Measurements from ENCODE around the gene GPS2. TPM values are rescaled to one million over a fixed set of nuclear protein-coding genes. Genes with fewer than 3 reads are reported as not detected.

Gene GPS2
- total RNA-seq, 4 donors from 2014 or later: 34.0 to 68.3 (median 43.9) TPM

- intact Hi-C loops (cut with DNase I; ENCODE audit: low total_unique reads): no loop called here
- Histone ChIP-seq H3K4me1 (no peaks in the 10 kb centered on the region), H3K4me3 (no peak overlapping the region), H3K27me3 (no peaks in the 10 kb centered on the region), H3K27ac (no peak overlapping the region), H3K9me3 (no peaks in the 10 kb centered on the region), H3K36me3 (no peaks in the 10 kb centered on the region)
- no peak for DNase-seq
- no peak for TF ChIP-seq CTCF (IDR thresholded peaks at IDR 0.05)
- no peak for TF ChIP-seq POLR2A (IDR thresholded peaks at IDR 0.05)
These were observed 7.5 kb upstream of the GPS2 start for GRCh38 chr17:7322520-7323194.

- no peaks in the 10 kb centered on the region for H3K9me3 ChIP-seq
- H3K27ac ChIP-seq: no peak overlapping the region
- TF ChIP-seq CTCF (IDR thresholded peaks at IDR 0.05) (no peak), POLR2A (IDR thresholded peaks at IDR 0.05) (no peak)
- no peak overlapping the region for H3K4me3 ChIP-seq
- no peaks in the 10 kb centered on the region for H3K36me3 ChIP-seq
- intact Hi-C loops (cut with DNase I; ENCODE audit: low total_unique reads): no loop called here
- no peaks in the 10 kb centered on the region for H3K4me1 ChIP-seq
- no peak for DNase-seq
- H3K27me3 ChIP-seq: no peaks in the 10 kb centered on the region
These were observed 6.3 kb upstream of the GPS2 start for GRCh38 chr17:7321466-7321865.

- Histone ChIP-seq H3K27me3 (no peaks in the 10 kb centered on the region), H3K36me3 (no peaks in the 10 kb centered on the region), H3K27ac (no peak overlapping the region), H3K4me3 (no peak overlapping the region), H3K9me3 (no peaks in the 10 kb centered on the region), H3K4me1 (no peaks in the 10 kb centered on the region)
- intact Hi-C loops (cut with DNase I; ENCODE audit: low total_unique reads): no loop called here
- no peak for DNase-seq
- no peak for TF ChIP-seq CTCF (IDR thresholded peaks at IDR 0.05)
- TF ChIP-seq POLR2A (IDR thresholded peaks at IDR 0.05): no peak
These were observed 3.1 kb upstream of the GPS2 start for GRCh38 chr17:7318121-7318860.

GRCh38 chr17:7317161-7317803, 2.1 kb upstream of the GPS2 start:
- no peak for DNase-seq
- intact Hi-C loops (cut with DNase I; ENCODE audit: low total_unique reads): no loop called here
- Histone ChIP-seq H3K27me3 (no peaks in the 10 kb centered on the region), H3K9me3 (no peaks in the 10 kb centered on the region), H3K4me3 (no peak overlapping the region), H3K27ac (no peak overlapping the region), H3K36me3 (no peaks in the 10 kb centered on the region), H3K4me1 (no peaks in the 10 kb centered on the region)
- TF ChIP-seq POLR2A (IDR thresholded peaks at IDR 0.05) (no peak), CTCF (IDR thresholded peaks at IDR 0.05) (no peak)

Measured in uterus (tissue), 4 donors.